Common myeloid progenitor, CD34-positive (primary cell): ENCODE results near the gene CACNA2D4.

Source experiments
- CTCF ChIA-PET: fragments of 350-600 bp; sonication (Branson Sonifier 250); formaldehyde crosslinking; loops from one replicate; lab custom pipeline; 2021; ENCODE audit warnings: antibody characterized with exemption; lab: Charles Lee
- POLR2A ChIA-PET: fragments of 350-600 bp; sonication (Branson Sonifier 250); formaldehyde crosslinking; loops from one replicate; lab custom pipeline; 2021; ENCODE audit warnings: antibody characterized with exemption; lab: Charles Lee
- DNase-seq, 3 donors: peaks; one replicate each; pipeline versions ENCODE4 v3.0.0 to v3.0.0-alpha.2; 2013
- H3K27ac ChIP-seq, 2 experiments: 1 replicate in 1 of 2; 2 replicates in 1 of 2; pipeline ENCODE4 v1.7.0; 2013; ENCODE audit warnings: inconsistent platforms in 2 of 2, low read length in 2 of 2, mild to moderate bottlenecking in 2 of 2, low read depth in 1 of 2, moderate library complexity in 1 of 2; ENCODE audit not compliant: severe bottlenecking in 2 of 2, insufficient read depth in 1 of 2, poor library complexity in 1 of 2
- H3K27me3 ChIP-seq, 5 experiments: replicated peaks in 2 of 5; 1 replicate in 3 of 5; 2 replicates in 2 of 5; pipeline versions ENCODE4 v1.6.1 to v1.7.0; 2013; ENCODE audit warnings: low read length in 4 of 5, mild to moderate bottlenecking in 2 of 5, moderate library complexity in 2 of 5, inconsistent platforms in 1 of 5; ENCODE audit not compliant: insufficient read depth in 5 of 5, control insufficient read depth in 4 of 5
- H3K36me3 ChIP-seq, 4 experiments: 1 replicate in 2 of 4; 2 replicates in 2 of 4; pipeline versions ENCODE4 v1.6.1 to v1.7.0; 2013; ENCODE audit warnings: low read length in 3 of 4, control low read depth in 1 of 4, mild to moderate bottlenecking in 1 of 4; ENCODE audit not compliant: control insufficient read depth in 4 of 4, insufficient read depth in 4 of 4
- H3K4me1 ChIP-seq, 4 experiments: 1 replicate in 3 of 4; 2 replicates in 1 of 4; pipeline versions ENCODE4 v1.6.1 to v1.7.1; 2013; ENCODE audit warnings: low read length in 3 of 4, mild to moderate bottlenecking in 3 of 4, control low read depth in 1 of 4, inconsistent platforms in 1 of 4, moderate library complexity in 1 of 4; ENCODE audit not compliant: control insufficient read depth in 4 of 4, insufficient read depth in 4 of 4; ENCODE audit errors: control extremely low read depth in 1 of 4
- H3K4me3 ChIP-seq, 7 experiments: 1 replicate in 4 of 7; 2 replicates in 3 of 7; pipeline versions ENCODE4 v1.5.1 to v1.7.0; 2013; ENCODE audit warnings: mild to moderate bottlenecking in 7 of 7, low read length in 6 of 7, moderate library complexity in 6 of 7, inconsistent platforms in 2 of 7, low read depth in 2 of 7, control low read depth in 1 of 7; ENCODE audit not compliant: insufficient read depth in 4 of 7, control insufficient read depth in 1 of 7; ENCODE audit errors: extremely low read depth in 1 of 7
- H3K9me3 ChIP-seq, 5 experiments: 1 replicate in 4 of 5; 2 replicates in 1 of 5; pipeline versions ENCODE4 v1.6.1 to v1.7.1; 2013; ENCODE audit warnings: low read length in 4 of 5, mild to moderate bottlenecking in 2 of 5, inconsistent platforms in 1 of 5, low read depth in 1 of 5, moderate library complexity in 1 of 5; ENCODE audit not compliant: control insufficient read depth in 4 of 5, insufficient read depth in 2 of 5; ENCODE audit errors: control extremely low read depth in 1 of 5
- WGBS: methylation state at CpG from one replicate; pipeline ENCODE4 v1.1.5; 2013; ENCODE audit not compliant: insufficient coverage; 5-methylcytosine and 5-hydroxymethylcytosine counted together

The CACNA2D4 gene

DNA sequence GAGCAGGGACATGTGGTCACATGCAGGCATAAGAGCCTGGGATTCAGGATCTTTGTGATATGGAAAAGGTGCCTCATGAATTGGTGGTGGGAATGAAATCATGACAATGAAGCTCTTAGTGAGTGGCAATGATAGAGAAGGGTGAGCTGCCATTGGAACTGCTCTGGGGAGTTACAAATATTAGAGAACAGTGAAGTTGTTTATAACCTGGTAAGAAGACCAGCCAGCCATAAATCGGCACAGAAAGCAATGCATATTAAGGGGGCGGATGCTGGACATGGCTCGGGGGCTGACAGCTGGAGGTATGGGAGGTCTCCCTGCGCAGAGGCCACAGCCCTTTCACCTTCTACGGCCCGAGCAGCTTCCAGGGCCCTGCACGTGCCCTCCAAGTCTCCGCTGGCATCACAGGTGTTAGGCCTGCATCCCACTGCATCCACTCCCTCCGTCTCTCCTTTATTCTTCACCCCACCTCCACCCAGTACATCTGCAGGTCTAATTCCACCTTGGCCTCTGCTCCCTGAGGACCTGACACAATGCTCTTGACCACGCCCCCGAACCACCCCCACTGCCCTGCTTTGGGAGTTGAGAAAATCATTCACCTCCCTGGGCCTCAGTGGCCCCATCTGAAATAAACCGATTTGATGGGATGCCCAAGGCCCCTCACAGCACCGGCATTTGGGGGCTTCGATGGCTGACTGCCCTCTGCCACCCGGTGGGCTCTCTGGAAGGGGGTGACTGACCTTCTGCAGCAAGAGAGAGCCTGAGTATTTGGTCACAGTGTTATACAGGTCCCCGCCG lies 4.1 kb downstream of the CACNA2D4 start:
- H3K9me3 ChIP-seq = no peaks in the 10 kb centered on the region
- H3K4me3 ChIP-seq = no peak overlapping the region
- CTCF ChIA-PET = interaction anchor here (1.4 to 8.9 kb wide), 4 partner anchors 10 to 25 kb away, joined by 5 to 63 read pairs (median 6); no protein-coding TSS in a partner anchor
- no peaks in the 10 kb centered on the region for H3K27me3 ChIP-seq
- H3K27ac ChIP-seq = no peak overlapping the region
- 92% methylated on average over 16 of the region's 17 CpGs for WGBS
- DNase-seq = no peak
- peaks cover 8 to 45% (median 40%) of the 10 kb centered on the region in 4 experiments for H3K4me1 ChIP-seq
- no peaks in the 10 kb centered on the region for H3K36me3 ChIP-seq
- POLR2A ChIA-PET = no interaction called here

DNA sequence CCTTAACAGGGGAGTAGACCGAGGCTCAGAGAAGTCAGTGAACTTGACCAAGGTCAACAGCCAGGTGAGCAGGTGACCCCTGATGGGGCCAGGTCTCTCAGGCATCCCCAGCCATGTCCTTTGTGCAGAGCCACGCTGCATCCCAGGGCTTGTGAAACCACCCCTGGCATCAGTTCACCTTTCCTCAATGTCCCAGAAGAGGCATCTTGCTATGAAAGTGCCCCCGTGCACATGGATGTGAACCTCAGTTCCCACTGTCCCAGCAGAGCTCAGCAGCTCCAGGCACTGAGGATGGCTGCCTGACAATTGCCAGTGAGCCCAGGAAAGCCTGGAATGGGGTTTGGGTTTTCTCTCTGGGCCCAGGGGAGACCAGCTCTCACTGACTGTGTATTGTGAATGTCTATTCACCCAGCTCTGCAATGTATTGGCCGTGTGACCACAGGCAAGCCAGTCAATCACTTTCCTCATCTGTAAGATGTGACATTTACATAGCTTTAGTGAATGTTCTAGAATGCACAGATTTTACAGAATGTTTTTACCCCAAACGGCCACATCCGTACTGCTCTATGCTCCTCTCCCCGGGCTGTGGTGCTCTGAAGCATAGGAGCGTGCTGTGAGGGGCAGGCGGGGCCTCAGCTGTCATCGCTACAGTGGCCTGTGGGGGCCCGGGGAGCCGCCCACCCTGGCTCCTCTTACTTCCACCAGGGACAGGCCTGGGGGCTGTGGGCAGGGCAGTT lies 4.9 kb downstream of the CACNA2D4 start:
- Histone ChIP-seq H3K4me1 (peaks cover 8 to 38% (median 32%) of the 10 kb centered on the region in 4 experiments), H3K27ac (no peak overlapping the region), H3K4me3 (no peak overlapping the region), H3K36me3 (no peaks in the 10 kb centered on the region), H3K9me3 (no peaks in the 10 kb centered on the region), H3K27me3 (peaks cover 0 to under 1% (median 0%) of the 10 kb centered on the region in 5 experiments)
- DNase-seq = no peak
- 98% methylated on average over 9 of the region's 12 CpGs for WGBS
- CTCF ChIA-PET = interaction anchor here (1.4 to 8.9 kb wide), 4 partner anchors 10 to 26 kb away, joined by 5 to 63 read pairs (median 6); no protein-coding TSS in a partner anchor
- POLR2A ChIA-PET = no interaction called here

DNA sequence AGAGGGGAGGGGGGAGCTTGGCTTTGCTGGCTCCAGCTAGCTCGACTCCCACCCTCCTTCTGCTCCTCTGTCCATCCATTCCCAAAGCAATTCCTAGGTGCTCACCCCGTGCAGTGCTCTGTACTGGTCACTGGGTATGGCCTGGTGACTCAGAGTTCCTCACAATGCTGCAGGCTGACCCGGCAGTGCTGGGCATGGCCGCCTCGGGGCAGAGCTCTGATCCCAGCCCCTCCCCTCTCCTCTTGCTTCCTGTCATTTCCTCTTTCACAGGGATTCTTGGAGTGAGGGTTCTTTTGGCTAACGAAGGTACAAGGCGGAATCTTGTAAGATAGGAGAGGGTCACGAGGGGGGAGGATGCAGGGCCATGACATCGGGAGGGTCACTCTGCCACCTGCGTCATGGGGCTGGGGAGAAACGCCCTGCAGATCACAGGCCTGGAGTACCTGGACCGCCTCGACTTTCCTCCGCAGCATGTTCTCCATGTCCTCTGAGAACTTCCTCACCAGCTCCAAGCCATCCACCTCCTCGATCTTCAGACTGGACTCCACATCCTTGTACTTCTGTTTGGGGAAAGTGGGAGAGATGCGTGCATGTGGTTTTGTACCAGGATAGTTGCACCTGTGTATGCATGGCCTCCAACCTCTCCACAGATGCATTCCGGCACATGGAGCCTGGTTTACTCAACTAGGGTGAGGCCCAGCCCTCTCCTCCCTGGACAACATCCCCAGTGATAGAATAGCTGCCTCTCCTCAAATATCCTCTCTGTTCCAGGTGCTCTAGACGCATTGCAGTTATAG lies 5.7 kb downstream of the CACNA2D4 start:
- 98% methylated on average over 9 of the region's 18 CpGs for WGBS
- peaks cover 8 to 33% (median 28%) of the 10 kb centered on the region in 4 experiments for H3K4me1 ChIP-seq
- peaks cover 0 to under 1% (median 0%) of the 10 kb centered on the region in 5 experiments for H3K9me3 ChIP-seq
- ChIA-PET POLR2A (no interaction called here), CTCF (interaction anchor here (1.4 to 1.8 kb wide), 3 partner anchors 9 to 27 kb away, joined by 5 to 7 read pairs (median 6); no protein-coding TSS in a partner anchor)
- H3K4me3 ChIP-seq = no peak overlapping the region
- no peak for DNase-seq
- peaks cover 0 to 8% (median 1%) of the 10 kb centered on the region in 5 experiments for H3K27me3 ChIP-seq
- no peaks in the 10 kb centered on the region for H3K36me3 ChIP-seq
- H3K27ac ChIP-seq = no peak overlapping the region

DNA sequence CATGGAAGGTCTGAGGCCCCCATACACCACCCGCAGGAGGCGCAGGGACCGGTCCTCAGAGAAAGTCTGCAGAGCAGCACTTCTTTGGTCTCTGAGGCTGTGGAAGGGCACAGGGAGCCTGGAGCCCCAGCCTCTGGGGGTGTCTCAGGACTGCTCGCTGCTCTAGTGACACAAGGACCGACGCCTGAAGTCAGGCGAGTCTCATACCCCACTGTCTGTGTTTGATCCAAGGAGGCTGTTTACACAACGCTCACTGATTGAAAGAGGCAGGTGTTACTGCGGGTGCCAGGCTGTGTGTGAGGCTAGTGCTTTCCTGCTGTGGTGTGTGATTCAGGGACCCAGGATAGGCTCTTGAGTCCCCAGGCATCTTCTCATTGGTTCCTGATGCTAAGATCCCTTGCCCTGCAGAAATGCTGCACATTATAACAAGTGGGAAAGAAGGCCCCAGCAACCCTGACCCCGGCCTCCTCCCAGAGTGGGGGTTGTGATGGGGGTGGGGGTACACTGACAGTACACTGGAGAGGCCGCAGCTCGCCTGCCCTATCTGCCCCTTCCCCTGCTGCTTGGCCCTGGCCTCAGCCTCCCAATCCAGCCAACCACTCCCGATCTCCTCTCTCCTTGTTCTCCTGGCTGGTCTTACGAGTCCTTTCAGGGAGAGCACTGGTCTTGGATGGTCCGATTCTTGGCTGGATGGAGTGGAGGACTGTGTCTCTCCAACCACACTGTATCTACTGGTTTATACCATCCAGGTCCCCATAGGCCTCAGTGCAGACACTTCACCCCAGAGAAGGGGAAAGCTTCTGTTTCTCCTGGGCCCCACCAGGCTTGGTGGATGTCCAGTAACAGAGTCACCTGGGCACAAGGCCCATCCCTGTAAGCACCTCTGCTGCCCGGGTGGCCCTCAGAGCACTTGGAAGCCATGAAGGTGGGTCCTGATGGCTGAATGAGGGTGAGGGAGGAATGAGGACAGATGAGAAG lies 6.6 kb downstream of the CACNA2D4 start:
- ChIA-PET POLR2A (no interaction called here), CTCF (interaction anchor here (1.7 kb wide), 1 partner anchor 28 kb away, joined by 6 read pairs; no protein-coding TSS in a partner anchor)
- H3K36me3 ChIP-seq = no peaks in the 10 kb centered on the region
- 97% methylated on average over 9 of the region's 16 CpGs for WGBS
- H3K27me3 ChIP-seq = peaks cover 0 to 15% (median 3%) of the 10 kb centered on the region in 5 experiments
- no peak for DNase-seq
- no peak overlapping the region for H3K4me3 ChIP-seq
- H3K27ac ChIP-seq = no peak overlapping the region
- peaks cover 0 to 8% (median 5%) of the 10 kb centered on the region in 5 experiments for H3K9me3 ChIP-seq
- peaks cover 3 to 24% (median 20%) of the 10 kb centered on the region in 4 experiments for H3K4me1 ChIP-seq

DNA sequence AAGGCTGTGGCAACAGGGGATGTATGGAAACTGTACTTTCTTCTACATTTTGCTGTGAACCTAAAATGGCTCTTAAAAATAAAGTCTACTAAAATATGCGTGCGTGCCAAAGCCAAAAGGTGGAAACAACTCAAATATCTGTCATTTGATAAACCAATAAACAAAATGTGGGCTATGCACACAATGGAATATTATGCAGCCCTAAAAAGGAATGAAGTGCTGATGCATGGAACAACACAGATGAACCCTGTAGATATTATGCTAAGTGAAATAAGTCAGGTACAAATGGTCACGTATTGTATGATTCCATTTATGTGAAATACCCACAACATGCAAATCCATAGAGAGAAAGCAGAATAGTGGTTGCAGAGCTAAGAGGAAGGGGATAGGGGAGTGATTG lies 8.0 kb downstream of the CACNA2D4 start:
- H3K9me3 ChIP-seq = peaks cover 0 to 15% (median 12%) of the 10 kb centered on the region in 5 experiments
- CTCF ChIA-PET = interaction anchor here (0.9 kb wide), 1 partner anchor 78 kb away, joined by 4 read pairs; no protein-coding TSS in a partner anchor
- H3K36me3 ChIP-seq = no peaks in the 10 kb centered on the region
- POLR2A ChIA-PET = no interaction called here
- H3K27ac ChIP-seq = no peak overlapping the region
- H3K4me3 ChIP-seq = no peak overlapping the region
- H3K4me1 ChIP-seq = peaks cover 0 to 12% (median 9%) of the 10 kb centered on the region in 4 experiments
- no peak for DNase-seq
- peaks cover 0 to 18% (median 4%) of the 10 kb centered on the region in 5 experiments for H3K27me3 ChIP-seq
- WGBS = 100% methylated on average over 2 of the region's 3 CpGs

DNA sequence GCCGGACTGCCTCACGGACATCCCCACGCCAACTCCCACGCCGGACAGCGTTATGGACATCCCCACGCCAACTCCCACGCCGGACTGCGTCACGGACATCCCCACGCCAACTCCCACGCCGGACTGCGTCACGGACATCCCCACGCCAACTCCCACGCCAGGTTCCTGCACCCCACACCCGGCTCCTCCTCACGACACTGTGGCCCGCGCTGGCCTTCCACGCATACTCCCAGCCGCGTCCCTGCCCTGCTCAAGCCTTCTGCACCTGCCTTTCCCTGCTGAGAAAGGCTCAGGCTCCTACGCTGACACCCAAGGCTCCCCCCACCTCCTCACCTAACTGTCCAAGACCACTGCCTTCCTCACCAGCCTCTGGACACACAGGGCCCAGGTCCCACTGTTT lies 9.7 kb downstream of the CACNA2D4 start:
- H3K9me3 ChIP-seq = peaks cover 0 to 28% (median 12%) of the 10 kb centered on the region in 5 experiments
- H3K4me1 ChIP-seq = peaks cover 0 to 6% (median 3%) of the 10 kb centered on the region in 4 experiments
- peaks cover 0 to 18% (median 4%) of the 10 kb centered on the region in 5 experiments for H3K27me3 ChIP-seq
- no peaks in the 10 kb centered on the region for H3K36me3 ChIP-seq
- ChIA-PET POLR2A (no interaction called here), CTCF (no interaction called here)
- H3K4me3 ChIP-seq = no peak overlapping the region
- 98% methylated on average over 15 of the region's 26 CpGs for WGBS
- DNase-seq = no peak
- no peak overlapping the region for H3K27ac ChIP-seq
